Aorta (tissue), 5 donors: Measurements from ENCODE around the gene CGGBP1. TPM values are rescaled to one million over a fixed set of nuclear protein-coding genes. Genes with fewer than 3 reads are reported as not detected.

ENCODE experiments used
- ATAC-seq: fragments of 200-7000 bp; cut with Tn5 transposase; one replicate; pipeline ENCODE4 v1.9.1; 2022; ENCODE audit warnings: moderate library complexity; ENCODE audit not compliant: low FRiP score
- DNase-seq, 2 donors: peaks; one replicate each; pipeline ENCODE4 v3.0.0-alpha.2; 2020
- H3K27ac ChIP-seq, 2 donors: one replicate each; pipeline ENCODE4 v1.5.1; 2013; ENCODE audit warnings: low read length in 2 of 2, mild to moderate bottlenecking in 2 of 2, moderate library complexity in 2 of 2, control low read depth in 1 of 2, inconsistent platforms in 1 of 2, low read depth in 1 of 2
- H3K27me3 ChIP-seq, 2 donors: one replicate each; pipeline ENCODE4 v1.6.1; 2013; ENCODE audit warnings: control low read depth in 1 of 2, low read length in 1 of 2, mild to moderate bottlenecking in 1 of 2, moderate library complexity in 1 of 2; ENCODE audit not compliant: insufficient read depth in 2 of 2, control insufficient read depth in 1 of 2
- H3K36me3 ChIP-seq, 2 donors: one replicate each; pipeline ENCODE4 v1.6.1; 2013; ENCODE audit warnings: control low read depth in 1 of 2, low read length in 1 of 2, mild to moderate bottlenecking in 1 of 2; ENCODE audit not compliant: insufficient read depth in 2 of 2, control insufficient read depth in 1 of 2
- H3K4me1 ChIP-seq, 2 donors: one replicate each; pipeline ENCODE4 v1.6.1; 2013; ENCODE audit warnings: low read length in 2 of 2, control low read depth in 1 of 2, mild to moderate bottlenecking in 1 of 2, moderate library complexity in 1 of 2; ENCODE audit not compliant: insufficient read depth in 2 of 2, control insufficient read depth in 1 of 2
- H3K4me3 ChIP-seq, 2 donors: one replicate each; pipeline ENCODE4 v1.5.1; 2013; ENCODE audit warnings: low read length in 2 of 2, control low read depth in 1 of 2, mild to moderate bottlenecking in 1 of 2
- H3K9me3 ChIP-seq: one replicate; pipeline ENCODE4 v1.6.1; 2013; ENCODE audit warnings: mild to moderate bottlenecking, low read length; ENCODE audit not compliant: control insufficient read depth
- WGBS, 2 donors: extraction: QIAGEN DNeasy Blood & Tissue Kit; methylation state at CpG; one replicate each; pipeline ENCODE4 v1.1.7; 2013; 5-methylcytosine and 5-hydroxymethylcytosine counted together
- intact Hi-C, 2 donors: fragments of 100-400 bp; cut with DNase I; formaldehyde crosslinking; loops; one replicate each; pipeline versions ENCODE4 v1.14.2 to v1.15.0; 2022
- polyA plus RNA-seq, 2 donors: library from polyadenylated mRNA; stranded (reverse); fragments of 200-250 nt; gene quantifications; one replicate each; pipeline ENCODE4 v1.2.3, GENCODE V29; 2013
- total RNA-seq, 2 donors: library from RNA; stranded (reverse); fragmentation: NEBNext Ultra II Directional; extraction: Animal tissue kit (Norgen Biotek cat#: 25700); gene quantifications; one replicate each; pipeline ENCODE4 v1.2.1, GENCODE V29; 2021
- donor health status: healthy with polysubstance abuse.
- donor health status: Bipolar disorder and iron deficiency.
- donor health status: DM: no; HTN: no; CAD: no.
- donor health status: DM: no; HTN: no; CAD: no.
- donor health status: DM: yes; HTN: yes; CAD: no.

The CGGBP1 gene
- total and polyA plus RNA-seq, 4 donors: 41.3 to 73.6 (median 59.5) TPM

DNA sequence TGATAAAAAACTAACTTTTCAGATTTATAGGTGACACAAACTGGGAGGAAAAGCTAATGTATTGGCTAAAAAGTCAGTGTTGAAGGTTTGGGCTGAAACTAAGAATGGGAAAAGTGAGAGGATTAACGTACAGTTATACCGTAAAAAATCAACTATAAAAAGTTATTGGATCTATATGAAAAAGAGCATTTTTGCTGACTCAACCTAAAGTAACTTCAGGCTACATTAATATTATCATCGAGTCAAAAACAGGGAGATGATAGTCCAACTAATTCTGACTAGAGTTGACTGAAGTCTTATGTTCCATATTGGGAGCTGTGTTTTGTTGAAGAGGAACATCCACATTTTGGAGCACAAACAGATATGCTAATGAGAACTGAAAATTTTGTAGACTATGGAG is 20.1 kb upstream of the CGGBP1 start:
- DNase-seq (no peak), ATAC-seq (no peak)
- intact Hi-C loops: no loop called here
- WGBS, 2 donors: 95 to 98% methylated on average over 3 of the region's 3 CpGs
- no peaks in the 10 kb centered on the region for H3K9me3 ChIP-seq
- H3K36me3 ChIP-seq: no peaks in the 10 kb centered on the region
- H3K27ac ChIP-seq: no peak overlapping the region
- H3K4me3 ChIP-seq: no peak overlapping the region
- H3K4me1 ChIP-seq: peaks cover 2 to 3% of the 10 kb centered on the region in 2 donors
- H3K27me3 ChIP-seq: no peaks in the 10 kb centered on the region

DNA sequence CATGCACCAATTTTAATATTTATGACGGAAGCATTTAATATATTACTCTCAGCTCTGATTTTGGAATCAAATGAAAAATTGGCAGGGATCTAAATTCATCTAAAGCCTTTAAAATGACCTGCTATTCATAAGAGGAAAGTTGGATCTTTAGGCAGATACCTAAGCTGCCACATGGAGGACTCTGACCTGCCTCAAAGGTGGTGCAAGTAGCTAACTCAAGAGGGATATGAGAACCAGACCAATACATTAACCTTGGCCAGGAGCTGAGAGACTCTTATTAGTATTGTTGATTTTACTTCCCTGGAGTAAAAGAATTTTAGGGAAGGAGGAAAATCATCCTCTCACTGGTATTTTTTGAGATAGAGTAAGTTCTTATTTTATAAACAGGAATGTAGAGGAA is 17.9 kb upstream of the CGGBP1 start:
- ATAC-seq (no peak), DNase-seq (no peak)
- Histone ChIP-seq H3K27me3 (no peaks in the 10 kb centered on the region), H3K27ac (no peak overlapping the region), H3K36me3 (no peaks in the 10 kb centered on the region), H3K4me3 (no peak overlapping the region), H3K4me1 (peaks cover 2% of the 10 kb centered on the region in 2 donors), H3K9me3 (no peaks in the 10 kb centered on the region)
- intact Hi-C loops: no loop called here
- WGBS, 2 donors: 96% methylated on average over 1 of the region's 1 CpG

DNA sequence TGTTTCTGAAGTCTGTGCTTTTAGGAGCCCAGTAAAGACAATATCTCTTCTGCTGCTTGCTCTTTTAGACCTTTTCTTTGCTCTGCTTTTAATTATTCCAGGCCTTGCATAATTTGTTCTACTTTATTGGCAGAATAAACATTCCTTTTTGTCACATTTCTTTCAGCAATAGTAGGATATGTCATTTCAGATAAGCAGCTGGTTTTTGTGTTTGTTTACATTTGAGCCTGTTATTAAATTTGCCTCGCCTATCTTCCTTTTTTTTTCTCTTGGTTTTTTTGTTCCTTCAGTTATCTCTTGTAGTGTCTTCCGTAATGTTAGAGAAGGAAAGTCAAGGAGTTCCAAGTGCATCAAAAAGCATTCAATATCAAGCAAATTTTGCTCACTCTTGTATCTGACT is 16.7 kb upstream of the CGGBP1 start:
- intact Hi-C loops: no loop called here
- Histone ChIP-seq H3K4me3 (no peak overlapping the region), H3K9me3 (no peaks in the 10 kb centered on the region), H3K27ac (no peak overlapping the region), H3K27me3 (no peaks in the 10 kb centered on the region), H3K4me1 (peaks cover 0 to 2% of the 10 kb centered on the region in 2 donors), H3K36me3 (no peaks in the 10 kb centered on the region)
- DNase-seq: no peak
- WGBS, 2 donors: 71 to 72% methylated on average over 2 of the region's 2 CpGs
- no peak for ATAC-seq

DNA sequence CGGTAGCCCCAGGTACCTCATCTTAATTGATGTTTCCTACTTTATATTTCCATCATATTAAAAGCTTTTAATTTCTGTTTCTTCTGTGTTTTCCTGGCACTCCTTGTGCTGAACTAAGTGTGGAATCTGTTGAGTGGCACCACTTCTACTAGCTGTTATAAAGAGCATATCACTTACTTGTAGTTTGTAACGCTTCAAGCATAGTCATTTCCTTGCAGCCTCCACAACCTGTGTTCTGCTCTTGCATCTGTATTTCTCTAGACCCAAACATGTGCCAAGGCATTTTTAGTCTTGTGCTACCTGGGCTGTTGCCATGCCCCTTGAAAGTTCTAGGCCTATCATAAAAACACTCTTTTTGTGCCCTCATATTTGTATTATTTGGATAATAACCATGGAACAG is 16.3 kb upstream of the CGGBP1 start:
- Histone ChIP-seq H3K9me3 (no peaks in the 10 kb centered on the region), H3K27ac (no peak overlapping the region), H3K4me3 (no peak overlapping the region), H3K36me3 (no peaks in the 10 kb centered on the region), H3K27me3 (no peaks in the 10 kb centered on the region), H3K4me1 (peaks cover 0 to 2% of the 10 kb centered on the region in 2 donors)
- intact Hi-C loops: no loop called here
- ATAC-seq: no peak
- 65 to 77% methylated on average over 2 of the region's 2 CpGs for WGBS, 2 donors
- DNase-seq: no peak

DNA sequence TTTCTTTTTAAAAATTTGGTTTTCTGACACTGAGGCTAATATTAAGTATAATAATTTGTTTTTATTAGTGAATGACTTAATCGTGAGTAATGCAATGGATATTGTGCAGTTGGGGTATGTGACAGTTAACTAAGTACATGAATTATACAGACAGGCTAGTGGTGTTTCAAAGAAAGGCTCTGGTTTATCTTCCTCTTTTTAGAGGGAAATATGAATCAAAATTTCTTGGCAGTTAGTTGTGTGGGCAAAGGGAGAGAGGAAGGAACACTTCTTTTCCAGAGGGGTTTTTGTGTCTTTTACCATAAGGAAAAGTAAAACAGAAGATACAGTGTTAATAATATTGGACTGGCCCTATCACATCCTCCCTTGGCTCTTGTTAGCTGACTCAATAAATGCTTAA is 2.9 kb upstream of the CGGBP1 start:
- 2 to 10% methylated on average over 1 of the region's 1 CpG for WGBS, 2 donors
- intact Hi-C loops: no loop called here

DNA sequence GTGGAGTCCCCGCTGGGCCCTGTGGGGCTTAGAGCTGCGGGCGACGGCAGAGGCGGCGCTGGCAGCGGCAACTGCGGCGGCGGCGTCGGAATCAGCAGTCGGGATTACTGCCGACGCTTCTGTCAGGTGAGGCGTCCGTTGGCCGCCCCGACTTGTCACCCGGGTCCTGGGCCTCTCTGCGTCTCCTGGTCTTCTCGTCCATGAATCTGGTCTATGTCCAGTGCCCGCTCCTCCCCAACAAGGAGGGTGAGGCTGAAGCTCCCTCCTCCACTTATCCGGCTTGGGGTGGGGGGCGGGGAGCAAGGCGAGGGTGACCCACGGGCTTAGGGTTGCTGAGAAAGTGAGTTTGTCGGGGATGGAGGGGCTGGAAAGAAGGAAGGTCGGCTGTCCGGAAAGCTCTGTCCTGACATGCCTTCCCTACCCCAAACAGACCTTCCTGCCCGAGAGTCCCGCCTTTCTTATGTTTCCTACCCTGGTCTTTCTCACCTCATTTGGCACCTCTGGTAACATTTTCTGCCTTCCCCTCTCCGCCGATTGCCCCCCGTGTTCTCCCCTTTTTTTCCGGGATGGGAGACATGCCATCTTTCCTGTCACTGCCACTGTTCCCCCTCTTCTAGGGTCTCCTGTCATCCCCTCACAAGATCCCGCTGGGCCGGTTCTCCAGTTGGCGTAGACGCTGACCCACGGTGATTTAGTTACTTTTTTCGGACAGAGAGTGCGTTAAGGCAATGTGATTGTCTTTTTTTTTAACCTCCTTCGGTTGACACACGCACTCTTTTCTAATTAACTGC is 770 bp upstream of the CGGBP1 start:
- Histone ChIP-seq H3K36me3 (peaks cover 3 to 5% of the 10 kb centered on the region in 2 donors), H3K4me3 (peak overlapping the region; percentile 88 to 92), H3K27ac (peak overlapping the region; percentile 18 to 74), H3K9me3 (no peaks in the 10 kb centered on the region), H3K4me1 (peaks cover 3 to 5% of the 10 kb centered on the region in 2 donors), H3K27me3 (no peaks in the 10 kb centered on the region)
- 0 to 1% methylated on average over 44 to 45 of the region's 45 CpGs for WGBS, 2 donors
- ATAC-seq (peak; percentile 31), DNase-seq (peak in 1 of 2 donors; percentile 45)
- intact Hi-C loops: loop anchor here (2.0 to 10.0 kb wide), 3 partner anchors 55 to 91 kb away; partner anchors contain the start of gene C3orf38 (in 1 of the 2)

More for the DNA sequence above, 2.9 kb upstream of the CGGBP1 start:
- H3K4me1 ChIP-seq: peaks cover 3 to 5% of the 10 kb centered on the region in 2 donors
- no peaks in the 10 kb centered on the region for H3K27me3 ChIP-seq
- H3K9me3 ChIP-seq: no peaks in the 10 kb centered on the region
- H3K27ac ChIP-seq: no peak overlapping the region
- DNase-seq (no peak), ATAC-seq (no peak)
- H3K4me3 ChIP-seq: no peak overlapping the region
- H3K36me3 ChIP-seq: no peaks in the 10 kb centered on the region

DNA sequence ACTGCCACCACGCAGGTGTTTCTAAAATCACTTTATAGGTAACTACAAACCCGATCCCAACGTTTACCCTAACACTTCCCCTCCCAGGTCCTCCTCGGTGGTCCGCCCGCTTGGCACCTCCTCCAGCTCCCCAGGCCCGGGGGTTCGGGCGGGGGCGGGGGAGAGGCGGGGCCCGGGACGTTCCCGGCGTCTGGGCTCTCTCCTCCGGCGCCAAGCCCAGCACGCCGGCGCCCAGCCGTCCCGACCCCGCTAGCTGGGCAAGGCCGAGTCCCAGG is 562 bp downstream of the CGGBP1 start:
- Histone ChIP-seq H3K4me1 (peaks cover 2 to 3% of the 10 kb centered on the region in 2 donors), H3K27ac (peak overlapping the region; percentile 64 to 94), H3K9me3 (no peaks in the 10 kb centered on the region), H3K36me3 (peaks cover 3 to 5% of the 10 kb centered on the region in 2 donors), H3K27me3 (no peaks in the 10 kb centered on the region), H3K4me3 (peak overlapping the region; percentile 31 to 68)
- WGBS, 2 donors: 0% methylated on average over 16 to 24 of the region's 24 CpGs
- DNase-seq: no peak
- ATAC-seq: no peak
- intact Hi-C loops: loop anchor here (2.0 to 10.0 kb wide), 3 partner anchors 57 to 93 kb away; partner anchors contain the start of gene C3orf38 (in 1 of the 2)

DNA sequence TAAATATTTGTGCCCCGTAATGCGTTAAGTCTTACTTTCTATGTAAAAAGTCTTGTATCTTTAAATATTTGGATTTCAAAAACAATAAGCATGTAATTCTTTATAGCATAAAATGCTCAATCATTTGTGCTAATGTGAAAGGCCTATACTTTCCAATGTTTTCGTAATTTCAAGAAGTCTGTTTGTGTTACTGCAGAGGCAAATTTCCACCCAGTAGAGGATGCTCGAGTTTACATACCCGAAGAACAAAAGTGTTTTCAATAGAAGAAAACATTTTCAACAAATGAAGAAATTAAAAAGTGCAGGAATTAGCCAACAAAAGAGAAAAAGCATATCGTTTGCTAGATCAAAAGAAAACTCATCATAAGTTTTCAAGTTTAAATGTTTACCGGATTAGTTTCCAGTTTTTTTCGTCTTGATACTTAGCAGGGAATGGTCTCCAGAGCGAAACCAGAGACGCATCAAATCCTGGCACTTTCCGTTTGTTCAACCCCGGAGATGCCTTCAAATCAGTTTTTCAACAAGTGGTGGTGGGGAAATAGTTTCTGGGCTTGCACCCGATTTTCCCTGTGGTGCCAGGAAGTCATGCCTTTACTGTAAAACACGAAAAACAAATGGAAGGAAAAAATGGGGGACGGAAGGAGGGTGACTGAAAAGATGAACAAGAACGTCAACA is 1.0 kb downstream of the CGGBP1 start:
- no peaks in the 10 kb centered on the region for H3K27me3 ChIP-seq
- ATAC-seq (no peak), DNase-seq (no peak)
- intact Hi-C loops: loop anchor here (2.0 to 10.0 kb wide), 3 partner anchors 57 to 93 kb away; partner anchors contain the start of gene C3orf38 (in 1 of the 2)
- 8 to 9% methylated on average over 16 of the region's 16 CpGs for WGBS, 2 donors
- peak overlapping the region; percentile 64 to 94 for H3K27ac ChIP-seq
- H3K4me1 ChIP-seq: peaks cover 2 to 3% of the 10 kb centered on the region in 2 donors
- peaks cover 3 to 5% of the 10 kb centered on the region in 2 donors for H3K36me3 ChIP-seq
- H3K9me3 ChIP-seq: no peaks in the 10 kb centered on the region
- H3K4me3 ChIP-seq: peak overlapping the region; percentile 31 to 68
